Esophagus muscularis mucosa (tissue), 3 donors: Measurements from ENCODE around the gene ASXL3.

ENCODE experiments used
- CTCF ChIP-seq, 3 experiments: fragments of 200-600 bp in 2 of 3; fragments of 450-650 bp in 1 of 3; sonication (generic) in 2 of 3; IDR thresholded peaks; one replicate each; pipeline ENCODE4 v1.5.1; 2017 to 2019; ENCODE audit warnings: antibody characterized with exemption in 3 of 3, mild to moderate bottlenecking in 2 of 3, moderate library complexity in 1 of 3
- EP300 ChIP-seq: sonication (generic); formaldehyde crosslinking; IDR thresholded peaks from one replicate; pipeline ENCODE4 v1.6.1; 2017; ENCODE audit warnings: antibody characterized with exemption

GRCh38 chr18:33557706-33558105 is 20.3 kb upstream of the ASXL3 start:
- TF ChIP-seq CTCF (IDR thresholded peaks at IDR 0.05) (no peak), EP300 (no peak)
